G401 (cell line): Measurements from ENCODE around the gene CTAG2. TPM values are rescaled to one million over a fixed set of nuclear protein-coding genes. Genes with fewer than 3 reads are reported as not detected.
"Not testable (repeated sequence)": the region's sequence is repeated elsewhere in the genome, so short reads cannot be mapped to it uniquely, and the experiment has no call there.

Source experiments
- DNase-seq: peaks from one replicate; pipeline ENCODE4 v3.0.0-alpha.2; 2015; ENCODE audit warnings: low spot score
- in situ Hi-C: cut with HindIII; loops from 2 replicates; pipeline ENCODE4 v1.10.0; 2016; ENCODE audit warnings: low sequenced_read_pairs, mixed read lengths
- total RNA-seq: library from RNA; depleted of rRNA; stranded (reverse); fragments of >200 nt; shearing (Covaris generic); gene quantifications from 2 replicates; pipeline ENCODE4 v1.2.3, GENCODE V29; 2014; rRNA removed

Gene CTAG2
- not detected in 2 replicates for total RNA-seq

- in situ Hi-C loops, DNase-seq: not testable (repeated sequence)
Observed at GRCh38 chrX:154653413-154653812, at the start of gene CTAG2. TSS of gene CTAG2 (minus strand) at chrX:154653579. CDS start at chrX:154653515, 64 bp downstream.

GRCh38 chrX:154698630-154699248 is 45.4 kb upstream of the CTAG2 start:
- no peak for DNase-seq
- in situ Hi-C loops: no loop called here

DNA sequence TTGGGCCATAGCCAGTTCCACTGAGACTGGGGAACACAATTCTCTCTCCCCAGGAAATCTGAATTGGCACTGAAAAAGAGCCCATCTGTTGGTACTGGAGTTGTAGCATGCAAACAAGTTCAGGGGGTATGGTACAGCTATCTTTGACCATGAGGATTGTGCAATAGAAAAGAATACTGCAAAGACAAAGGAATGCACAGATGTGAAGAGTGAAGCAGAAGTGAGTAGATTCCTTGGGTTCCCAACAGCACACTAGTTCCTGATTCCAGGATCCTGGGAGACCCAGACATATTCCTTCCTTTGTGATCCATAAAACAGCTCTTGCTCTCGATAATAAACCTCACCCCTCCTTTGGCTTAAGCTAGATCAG is 43.3 kb upstream of the CTAG2 start:
- in situ Hi-C loops: no loop called here
- no peak for DNase-seq

- in situ Hi-C loops: no loop called here
- DNase-seq: no peak
Observed at GRCh38 chrX:154695911-154696675, 42.7 kb upstream of the CTAG2 start.

GRCh38 chrX:154693394-154693793 is 40.0 kb upstream of the CTAG2 start:
- in situ Hi-C loops: no loop called here
- DNase-seq: no peak

- in situ Hi-C loops, DNase-seq: not testable (repeated sequence)
Observed at GRCh38 chrX:154690438-154690837, 37.1 kb upstream of the CTAG2 start.

- in situ Hi-C loops: not testable (repeated sequence)
Observed at GRCh38 chrX:154672084-154672483, 18.7 kb upstream of the CTAG2 start.

GRCh38 chrX:154670848-154671247 is 17.5 kb upstream of the CTAG2 start:
- not testable (repeated sequence) for DNase-seq

More at GRCh38 chrX:154672084-154672483, 18.7 kb upstream of the CTAG2 start:
- DNase-seq: not testable (repeated sequence)

DNA sequence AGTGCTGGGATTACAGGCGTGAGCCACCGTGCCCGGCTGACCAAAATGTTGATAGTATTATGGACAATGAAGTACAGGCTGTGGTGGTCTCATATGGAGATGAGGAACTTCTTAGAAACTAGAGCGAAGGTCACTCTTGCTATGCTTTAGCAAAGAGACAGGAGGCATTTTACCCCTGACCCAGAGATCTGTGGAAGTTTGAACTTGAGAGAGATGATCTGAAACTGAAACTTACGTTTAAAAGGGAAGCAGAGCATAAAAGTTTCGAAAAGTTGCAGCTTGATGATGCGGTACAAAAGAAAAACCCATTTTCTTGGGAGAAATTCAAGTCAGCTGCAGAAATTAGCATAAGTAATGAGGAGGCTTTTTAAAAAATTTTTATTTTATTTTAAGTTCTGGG is 8.5 kb upstream of the CTAG2 start:
- in situ Hi-C loops: no loop called here
- no peak for DNase-seq

More at GRCh38 chrX:154670848-154671247, 17.5 kb upstream of the CTAG2 start:
- in situ Hi-C loops: not testable (repeated sequence)

DNA sequence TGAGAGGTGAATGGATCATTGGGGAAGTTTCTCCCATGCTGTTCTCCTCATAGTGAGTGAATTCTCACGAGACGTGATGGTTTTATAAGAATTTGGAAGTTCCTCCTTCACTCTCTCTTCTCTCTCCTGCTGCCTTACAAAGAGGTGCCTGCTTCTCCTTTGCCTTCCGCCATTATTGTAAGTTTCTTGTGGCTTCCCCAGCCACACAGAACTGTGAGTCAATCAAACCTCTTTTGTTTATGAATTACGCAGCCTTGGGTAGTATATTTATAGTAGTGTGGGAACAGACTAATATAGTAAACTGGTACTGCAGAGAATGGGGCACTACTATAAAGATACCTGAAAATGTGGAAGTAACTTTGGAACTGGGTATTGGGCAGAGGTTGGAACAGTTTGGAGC is 7.8 kb upstream of the CTAG2 start:
- DNase-seq: no peak
- in situ Hi-C loops: no loop called here

DNA sequence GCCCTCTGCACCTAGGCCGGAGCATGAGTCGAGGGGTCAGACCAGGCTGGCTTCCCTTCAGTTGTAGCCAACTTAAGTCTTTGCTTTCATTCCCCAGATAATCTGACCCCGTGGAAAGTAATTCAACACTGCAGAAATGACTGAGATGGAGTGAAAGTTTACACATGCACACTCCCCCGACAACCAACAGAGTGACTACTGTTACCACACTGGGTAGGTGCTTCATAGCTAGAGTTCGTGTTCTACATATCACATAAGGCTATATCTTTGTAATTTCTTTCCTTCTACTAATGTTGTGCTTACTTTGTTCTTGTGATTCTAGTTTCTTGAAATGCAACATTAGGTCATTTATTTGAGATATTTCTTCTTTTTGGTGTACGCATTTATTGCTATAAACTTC is 7.2 kb upstream of the CTAG2 start:
- in situ Hi-C loops: no loop called here
- no peak for DNase-seq

DNA sequence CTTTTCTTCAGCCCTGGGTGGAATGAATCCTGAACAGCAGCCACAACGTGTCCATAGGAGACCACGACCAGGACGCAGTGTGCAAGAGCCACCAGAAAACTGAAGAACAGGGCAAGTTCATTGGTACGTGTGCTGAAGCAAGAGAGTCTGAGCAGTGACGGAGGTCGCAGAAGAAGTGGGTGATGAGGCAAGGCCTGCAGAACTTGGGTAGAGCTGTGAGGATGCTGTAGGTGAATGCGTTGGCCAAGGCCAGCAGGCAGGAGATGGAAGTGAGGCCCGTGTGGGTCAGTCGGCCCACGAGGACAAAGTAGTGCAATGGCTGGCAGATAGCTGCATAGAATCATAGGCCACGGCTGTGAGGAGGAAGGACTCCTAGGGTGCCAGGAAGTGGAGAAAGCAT is 5.6 kb upstream of the CTAG2 start:
- in situ Hi-C loops: no loop called here
- no peak for DNase-seq

GRCh38 chrX:154658187-154658586 is 4.8 kb upstream of the CTAG2 start:
- in situ Hi-C loops: no loop called here
- no peak for DNase-seq

GRCh38 chrX:154657226-154657805 is 3.9 kb upstream of the CTAG2 start:
- in situ Hi-C loops: no loop called here
- DNase-seq: no peak

GRCh38 chrX:154655786-154656185 is 2.4 kb upstream of the CTAG2 start:
- no peak for DNase-seq
- in situ Hi-C loops: no loop called here

- in situ Hi-C loops: no loop called here
- DNase-seq: no peak
Observed at GRCh38 chrX:154655346-154655745, 2.0 kb upstream of the CTAG2 start.

DNA sequence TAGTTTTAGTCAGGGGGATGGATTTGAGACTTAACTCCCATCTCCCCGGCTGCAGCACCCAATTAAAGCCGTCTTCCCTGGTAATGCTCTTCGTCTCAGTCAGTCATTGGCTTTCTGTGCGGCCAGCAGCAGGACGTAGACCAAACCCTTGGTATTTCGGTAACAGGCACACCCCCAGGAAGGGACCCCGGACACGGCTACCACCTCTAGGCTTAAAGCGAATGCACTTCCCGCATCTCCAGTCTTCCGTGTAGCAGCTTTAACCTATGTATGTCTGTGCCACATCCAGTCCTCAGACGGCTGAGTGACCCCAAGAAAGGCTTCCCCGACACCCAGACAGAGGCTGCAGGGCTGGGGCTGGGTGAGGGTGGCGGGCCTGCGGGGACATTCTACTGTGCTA is 1.5 kb upstream of the CTAG2 start:
- no peak for DNase-seq
- in situ Hi-C loops: no loop called here

DNA sequence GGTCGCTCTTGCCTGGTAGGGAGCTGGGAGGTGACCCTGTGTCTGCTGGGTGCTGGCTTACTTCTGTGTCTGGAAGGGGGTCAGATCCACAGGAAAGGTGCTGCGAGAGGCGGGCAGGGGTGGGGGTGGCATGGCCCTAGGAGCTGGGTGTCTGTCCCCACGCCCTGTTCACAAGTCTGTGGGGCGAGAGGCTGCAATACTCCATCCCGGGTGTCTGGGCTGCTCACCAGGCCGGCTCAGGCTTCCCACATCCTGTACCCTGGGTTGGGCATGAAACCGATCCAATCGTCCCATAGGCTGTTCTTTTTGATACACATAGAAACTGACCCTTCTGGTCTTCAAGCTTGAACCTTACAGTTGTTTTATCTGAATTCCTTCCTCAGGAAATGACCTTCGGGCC is 993 bp upstream of the CTAG2 start:
- DNase-seq: no peak
- in situ Hi-C loops: no loop called here

- DNase-seq: no peak
- in situ Hi-C loops: no loop called here
Observed at GRCh38 chrX:154653048-154653401, 354 bp downstream of the CTAG2 start.

DNA sequence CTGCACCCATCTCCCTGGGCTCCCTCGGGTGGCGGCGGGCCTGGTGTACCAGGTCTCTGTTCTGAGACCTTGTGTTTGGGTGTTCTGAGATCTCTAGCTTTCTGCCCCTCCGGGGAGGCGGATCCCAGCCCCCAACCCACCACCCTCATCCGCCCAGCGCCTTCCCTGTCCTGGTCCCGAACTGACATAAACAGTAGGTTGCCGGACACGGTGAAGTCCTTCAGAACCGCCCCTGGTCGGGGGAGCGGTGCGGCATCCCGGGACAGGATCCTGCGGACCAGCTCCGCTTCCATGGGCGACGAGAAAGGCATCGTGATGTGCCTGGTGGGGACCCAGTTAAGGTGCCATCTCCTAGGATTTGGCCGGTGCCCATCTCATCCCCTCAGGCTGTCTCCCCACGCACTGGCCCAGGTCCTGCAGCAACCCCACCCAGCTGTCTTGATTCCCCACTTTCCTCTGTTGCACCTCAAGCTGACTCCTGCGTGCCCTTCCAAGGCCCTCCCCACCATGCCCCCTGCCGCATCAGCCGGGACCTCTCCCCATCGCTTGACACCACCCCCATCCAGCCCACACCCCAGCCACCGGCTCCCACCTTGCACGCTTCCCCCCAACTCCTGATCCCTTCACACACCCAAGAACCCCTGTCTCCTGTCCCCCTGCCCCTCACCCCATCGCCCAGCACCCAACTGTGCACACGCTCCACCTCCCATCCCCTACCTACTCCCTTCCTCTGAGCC is 900 bp downstream of the CTAG2 start:
- DNase-seq: no peak
- in situ Hi-C loops: no loop called here
